Ascending aorta (tissue), 2 donors: ENCODE results near the gene TPM1. TPM values are rescaled to one million over a fixed set of nuclear protein-coding genes. Genes with fewer than 3 reads are reported as not detected.

Experiments used
- DNase-seq, 2 donors: peaks; one replicate each; pipeline ENCODE4 v3.0.0-alpha.2; 2019; ENCODE audit warnings: low spot score in 2 of 2
- H3K27ac ChIP-seq, 2 donors: fragments of 200-600 bp; sonication (generic); one replicate each; pipeline ENCODE4 v1.5.1; 2016 to 2017; ENCODE audit warnings: mild to moderate bottlenecking in 1 of 2
- H3K27me3 ChIP-seq: fragments of 200-600 bp; sonication (generic); one replicate; pipeline ENCODE4 v1.5.1; 2017
- H3K36me3 ChIP-seq, 2 donors: fragments of 200-600 bp; sonication (generic); one replicate each; pipeline ENCODE4 v1.5.1; 2016
- H3K4me1 ChIP-seq, 2 donors: fragments of 200-600 bp; sonication (generic); one replicate each; pipeline ENCODE4 v1.5.1; 2016 to 2017; ENCODE audit warnings: mild to moderate bottlenecking in 1 of 2
- H3K4me3 ChIP-seq, 2 donors: fragments of 200-600 bp; sonication (generic); one replicate each; pipeline ENCODE4 v1.5.1; 2016 to 2017; ENCODE audit warnings: mild to moderate bottlenecking in 1 of 2
- H3K9me3 ChIP-seq, 2 donors: fragments of 200-600 bp; sonication (generic); one replicate each; pipeline ENCODE4 v1.5.1; 2016
- CTCF ChIP-seq, 3 experiments: fragments of 200-600 bp in 2 of 3; fragments of 450-650 bp in 1 of 3; sonication (generic) in 2 of 3; IDR thresholded peaks; one replicate each; pipeline ENCODE4 v1.5.1; 2016 to 2019; ENCODE audit warnings: antibody characterized with exemption in 3 of 3, mild to moderate bottlenecking in 1 of 3, moderate library complexity in 1 of 3
- intact Hi-C: fragments of 100-400 bp; cut with DNase I; formaldehyde crosslinking; loops from one replicate; pipeline ENCODE4 v1.15.1; 2023
- total RNA-seq: library from RNA; depleted of rRNA; stranded (reverse); fragments of >200 nt; gene quantifications from one replicate; pipeline ENCODE4 v1.1.0, GENCODE V29; 2016

Gene TPM1
- total RNA-seq, 1 donor from 2014 or later = 813 TPM

- Histone ChIP-seq H3K27me3 (no peaks in the 10 kb centered on the region), H3K9me3 (no peaks in the 10 kb centered on the region), H3K4me1 (no peaks in the 10 kb centered on the region), H3K4me3 (no peak overlapping the region), H3K36me3 (peaks cover 75 to 86% of the 10 kb centered on the region in 2 donors), H3K27ac (peak overlapping the region; percentile 23 to 41)
- DNase-seq = no peak
- intact Hi-C loops = no loop called here
- TF ChIP-seq CTCF (IDR thresholded peaks at IDR 0.05) = no peak
These were observed 25.6 kb downstream of the TPM1 start for GRCh38 chr15:63067976-63068743.

DNA sequence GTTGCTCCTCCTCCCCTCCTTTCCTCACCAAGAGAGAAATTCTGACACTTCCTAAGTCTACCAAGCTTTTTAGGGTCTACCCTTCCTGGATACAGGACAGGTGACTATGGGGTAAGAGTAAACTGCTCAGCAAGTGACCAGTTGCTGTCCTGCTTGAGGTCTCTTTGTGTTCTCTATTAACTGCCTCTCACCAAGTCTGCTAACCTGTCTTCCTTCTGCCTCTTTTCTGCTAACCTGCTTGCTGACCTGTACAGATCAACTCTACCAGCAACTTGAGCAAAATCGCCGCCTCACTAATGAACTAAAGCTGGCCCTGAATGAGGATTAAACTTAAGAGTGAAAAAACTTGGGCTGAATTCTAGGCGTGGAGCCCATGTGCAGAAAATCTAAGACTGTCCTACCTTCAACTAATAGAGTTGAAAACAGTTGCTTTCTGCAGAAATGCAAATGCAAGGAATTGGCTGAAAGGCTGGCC, 27.1 kb downstream of the TPM1 start:
- Histone ChIP-seq H3K9me3 (no peaks in the 10 kb centered on the region), H3K27ac (peak overlapping the region; percentile 41), H3K36me3 (peaks cover 62 to 71% of the 10 kb centered on the region in 2 donors), H3K4me1 (no peaks in the 10 kb centered on the region), H3K4me3 (no peak overlapping the region), H3K27me3 (no peaks in the 10 kb centered on the region)
- DNase-seq = no peak
- no peak for TF ChIP-seq CTCF (IDR thresholded peaks at IDR 0.05)
- intact Hi-C loops = no loop called here

GRCh38 chr15:63070681-63071129, 28.2 kb downstream of the TPM1 start:
- Histone ChIP-seq H3K27me3 (no peaks in the 10 kb centered on the region), H3K4me1 (peaks cover 0 to under 1% of the 10 kb centered on the region in 2 donors), H3K4me3 (no peak overlapping the region), H3K9me3 (no peaks in the 10 kb centered on the region), H3K36me3 (peaks cover 53 to 61% of the 10 kb centered on the region in 2 donors), H3K27ac (no peak overlapping the region)
- intact Hi-C loops = no loop called here
- TF ChIP-seq CTCF (IDR thresholded peaks at IDR 0.05) = no peak
- DNase-seq = no peak

DNA sequence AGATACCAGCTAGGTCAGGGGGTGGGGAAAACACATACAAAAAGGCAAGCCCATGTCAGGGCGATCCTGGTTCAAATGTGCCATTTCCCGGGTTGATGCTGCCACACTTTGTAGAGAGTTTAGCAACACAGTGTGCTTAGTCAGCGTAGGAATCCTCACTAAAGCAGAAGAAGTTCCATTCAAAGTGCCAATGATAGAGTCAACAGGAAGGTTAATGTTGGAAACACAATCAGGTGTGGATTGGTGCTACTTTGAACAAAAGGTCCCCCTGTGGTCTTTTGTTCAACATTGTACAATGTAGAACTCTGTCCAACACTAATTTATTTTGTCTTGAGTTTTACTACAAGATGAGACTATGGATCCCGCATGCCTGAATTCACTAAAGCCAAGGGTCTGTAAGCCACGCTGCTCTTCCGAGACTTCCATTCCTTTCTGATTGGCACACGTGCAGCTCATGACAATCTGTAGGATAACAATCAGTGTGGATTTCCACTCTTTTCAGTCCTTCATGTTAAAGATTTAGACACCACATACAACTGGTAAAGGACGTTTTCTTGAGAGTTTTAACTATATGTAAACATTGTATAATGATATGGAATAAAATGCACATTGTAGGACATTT, 28.9 kb downstream of the TPM1 start:
- Histone ChIP-seq H3K27ac (no peak overlapping the region), H3K27me3 (no peaks in the 10 kb centered on the region), H3K36me3 (peaks cover 47 to 54% of the 10 kb centered on the region in 2 donors), H3K4me1 (peaks cover 0 to 4% of the 10 kb centered on the region in 2 donors), H3K4me3 (no peak overlapping the region), H3K9me3 (no peaks in the 10 kb centered on the region)
- intact Hi-C loops = no loop called here
- no peak for DNase-seq
- no peak for TF ChIP-seq CTCF (IDR thresholded peaks at IDR 0.05)

DNA sequence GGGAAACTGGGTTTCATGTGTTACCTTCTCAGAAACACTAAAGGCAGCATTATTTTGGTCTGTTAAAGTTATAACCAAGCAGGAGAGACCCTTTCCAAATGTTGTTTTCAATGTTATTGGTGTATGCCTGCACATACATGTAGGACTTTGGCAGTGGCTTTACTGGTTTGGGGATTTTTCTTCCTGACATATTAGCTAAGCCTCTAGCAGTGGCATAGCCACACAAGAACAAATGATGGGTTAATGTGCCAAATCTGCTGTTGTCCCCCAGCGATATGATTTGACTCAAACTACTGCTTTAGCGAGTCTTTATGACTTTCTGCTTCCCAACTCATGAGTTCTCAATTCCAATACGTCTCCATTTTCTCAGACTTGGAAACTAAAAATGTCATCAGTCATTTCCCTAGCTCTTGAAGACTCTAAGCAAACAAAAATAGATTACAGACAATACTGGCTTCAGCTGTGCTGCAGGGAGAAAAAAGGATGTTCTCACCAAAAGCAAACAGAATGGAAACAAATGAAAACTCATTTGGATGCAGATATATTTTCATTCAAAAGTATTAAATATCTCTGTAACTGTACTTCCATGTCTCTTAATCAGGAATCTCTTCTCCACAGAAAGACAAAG, 29.6 kb downstream of the TPM1 start:
- H3K4me3 ChIP-seq = no peak overlapping the region
- H3K4me1 ChIP-seq = peaks cover 0 to 4% of the 10 kb centered on the region in 2 donors
- no peak overlapping the region for H3K27ac ChIP-seq
- no peak for TF ChIP-seq CTCF (IDR thresholded peaks at IDR 0.05)
- DNase-seq = no peak
- no peaks in the 10 kb centered on the region for H3K9me3 ChIP-seq
- intact Hi-C loops = no loop called here
- H3K36me3 ChIP-seq = peaks cover 41 to 47% of the 10 kb centered on the region in 2 donors
- H3K27me3 ChIP-seq = no peaks in the 10 kb centered on the region
